Measurements from ENCODE around the gene SLC34A1. TPM values are rescaled to one million over a fixed set of nuclear protein-coding genes. Genes with fewer than 3 reads are reported as not detected.
"Not testable (repeated sequence)": the region's sequence is repeated elsewhere in the genome, so short reads cannot be mapped to it uniquely, and the experiment has no call there.

The SLC34A1 gene
- total and polyA plus RNA-seq, 5 donors from 2014 or later: 0.20 TPM; not detected in 4

DNA sequence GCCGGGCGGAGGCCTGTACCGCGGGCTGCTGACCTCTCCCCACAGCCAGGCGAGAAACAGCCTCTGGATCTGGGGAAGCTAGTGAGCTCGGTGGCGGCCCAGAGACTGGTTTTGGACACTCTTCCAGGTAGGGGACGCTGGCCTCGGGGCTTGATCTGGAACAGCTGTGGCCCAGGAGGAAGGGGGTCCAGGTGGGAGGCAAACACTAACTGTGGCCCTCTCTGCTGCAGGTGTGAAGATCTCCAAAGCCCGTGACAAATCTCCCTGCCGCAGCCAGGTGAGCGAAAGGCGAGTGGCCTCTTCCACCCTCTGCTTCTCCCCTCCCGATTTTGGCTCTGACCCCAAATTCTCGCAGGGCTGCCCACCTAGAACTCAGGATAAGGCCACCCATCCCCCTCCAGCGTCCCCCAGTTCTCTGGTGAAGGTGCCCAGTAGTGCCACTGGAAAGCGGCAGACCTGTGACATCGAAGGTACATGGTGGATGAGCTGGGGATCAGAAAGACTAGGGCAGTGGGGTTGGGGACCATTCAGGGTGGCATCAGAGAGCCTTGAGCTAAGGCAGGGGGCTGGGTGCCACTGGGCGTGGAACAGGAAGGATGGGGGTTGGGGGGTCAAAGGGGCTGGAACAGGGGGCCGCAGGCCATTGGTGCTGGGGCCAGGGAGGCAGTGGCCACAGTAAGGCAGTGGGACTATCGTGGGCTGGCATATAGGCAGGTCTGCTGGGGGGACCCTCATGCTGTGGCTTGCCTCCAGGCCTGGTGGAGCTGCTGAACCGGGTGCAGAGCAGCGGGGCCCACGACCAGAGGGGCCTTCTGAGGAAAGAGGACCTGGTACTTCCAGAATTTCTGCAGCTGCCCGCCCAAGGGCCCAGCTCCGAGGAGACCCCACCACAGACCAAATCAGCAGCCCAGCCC lies 12.9 kb upstream of the SLC34A1 start:
- Histone ChIP-seq H3K4me1 (ENCODE audit: control insufficient read depth, insufficient read depth, low read length, poor library complexity, severe bottlenecking) (peaks cover 59% of the 10 kb centered on the region), H3K27me3 (ENCODE audit: control insufficient read depth, insufficient read depth, low read length) (no peaks in the 10 kb centered on the region), H3K27ac (ENCODE audit: insufficient read depth, low read length, poor library complexity, severe bottlenecking) (peak overlapping the region; percentile 69), H3K4me3 (ENCODE audit: low read depth, low read length) (peak overlapping the region; percentile 32), H3K9me3 (ENCODE audit: control insufficient read depth in 2 of 2, low read length in 2 of 2) (no peaks in the 10 kb centered on the region), H3K36me3 (ENCODE audit: control insufficient read depth, insufficient read depth, low read length) (peaks cover 41% of the 10 kb centered on the region)
- H3K4me1 Mint-ChIP-seq: peaks cover 10 to 83% (median 33%) of the 10 kb centered on the region in 4 donors
- no peaks in the 10 kb centered on the region for H3K9me3 Mint-ChIP-seq
- peaks cover 14% of the 10 kb centered on the region for H3K36me3 Mint-ChIP-seq
- peak overlapping the region in 2 of 3 donors; percentile 63 to 85 for H3K27ac Mint-ChIP-seq
- no peaks in the 10 kb centered on the region for H3K27me3 Mint-ChIP-seq
- peak overlapping the region; percentile 1 to 78 (median 66) for H3K4me3 Mint-ChIP-seq
- DNase-seq (no peak), ATAC-seq (ENCODE audit: low read depth in 2 of 2) (no peak)

DNA sequence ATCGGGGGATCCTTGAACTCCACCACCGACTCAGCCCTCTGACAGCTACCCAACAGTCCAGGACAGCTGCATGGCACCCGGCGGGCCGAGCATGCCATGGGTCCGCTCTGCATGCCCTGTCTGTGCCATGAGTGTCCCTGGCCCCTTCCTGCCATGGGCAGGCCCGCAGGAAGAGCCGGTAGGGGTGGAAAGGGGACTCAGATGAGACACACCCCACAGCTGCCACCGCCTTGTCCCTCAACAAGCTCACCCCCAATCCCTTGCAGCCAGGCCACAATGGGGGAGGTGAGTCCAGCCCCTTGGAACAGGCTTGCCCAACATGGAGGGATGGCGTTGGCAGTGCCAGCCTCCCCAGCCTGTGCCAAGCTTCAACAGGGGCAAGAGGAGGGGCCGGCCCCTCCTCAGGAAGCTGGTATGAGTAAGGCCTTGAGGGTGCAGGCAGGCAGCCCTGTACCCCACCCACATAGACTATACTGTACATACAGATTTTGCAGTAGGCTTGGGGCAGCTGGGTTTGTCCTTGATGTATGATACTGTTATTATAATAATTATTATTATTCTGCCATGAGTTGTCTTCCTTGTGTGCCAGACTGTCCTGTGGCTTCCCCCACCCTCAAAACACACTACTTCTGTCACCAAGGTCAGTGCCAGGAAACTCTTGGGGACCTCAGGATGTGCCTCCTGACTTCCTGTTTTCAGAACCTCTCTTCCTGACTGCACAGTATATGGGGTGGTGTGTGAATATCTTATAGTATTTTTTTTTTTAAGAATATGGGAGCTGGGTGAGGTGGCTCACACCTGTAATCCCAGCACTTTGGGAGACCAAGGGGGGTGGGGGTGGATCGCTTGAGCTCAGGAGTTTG lies 12.0 kb upstream of the SLC34A1 start:
- Histone ChIP-seq H3K9me3 (ENCODE audit: control insufficient read depth in 2 of 2, low read length in 2 of 2) (no peaks in the 10 kb centered on the region), H3K4me1 (ENCODE audit: control insufficient read depth, insufficient read depth, low read length, poor library complexity, severe bottlenecking) (peaks cover 59% of the 10 kb centered on the region), H3K27me3 (ENCODE audit: control insufficient read depth, insufficient read depth, low read length) (no peaks in the 10 kb centered on the region), H3K27ac (ENCODE audit: insufficient read depth, low read length, poor library complexity, severe bottlenecking) (peak overlapping the region; percentile 69), H3K4me3 (ENCODE audit: low read depth, low read length) (peak overlapping the region; percentile 51), H3K36me3 (ENCODE audit: control insufficient read depth, insufficient read depth, low read length) (peaks cover 34% of the 10 kb centered on the region)
- peak overlapping the region; percentile 58 to 78 (median 66) for H3K4me3 Mint-ChIP-seq
- no peaks in the 10 kb centered on the region for H3K27me3 Mint-ChIP-seq
- peak in 1 of 3 donors; percentile 84 for DNase-seq
- H3K27ac Mint-ChIP-seq: peak overlapping the region; percentile 85 to 93 (median 85)
- peak; percentile 71 to 82 for ATAC-seq (ENCODE audit: low read depth in 2 of 2)
- peaks cover 10 to 78% (median 33%) of the 10 kb centered on the region in 4 donors for H3K4me1 Mint-ChIP-seq
- H3K9me3 Mint-ChIP-seq: no peaks in the 10 kb centered on the region
- H3K36me3 Mint-ChIP-seq: peaks cover 14% of the 10 kb centered on the region

DNA sequence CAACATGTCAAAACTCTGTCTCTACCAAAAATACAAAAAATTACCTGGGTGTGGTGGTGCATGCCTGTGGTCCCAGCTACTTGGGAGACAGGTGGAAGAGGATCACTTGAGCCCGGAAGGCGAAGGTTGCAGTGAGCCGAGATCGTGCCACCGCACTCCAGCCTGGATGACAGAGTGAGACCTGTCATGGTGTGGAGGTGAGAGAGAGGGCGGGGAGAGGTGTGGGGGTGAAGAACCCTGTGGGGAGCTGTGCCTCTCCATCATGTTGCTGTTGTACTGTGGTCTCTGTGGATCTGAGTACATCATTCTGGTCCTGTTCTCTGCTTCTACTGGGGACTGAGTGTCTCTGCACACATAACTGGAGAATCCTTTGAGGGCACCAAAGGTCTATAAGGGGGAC lies 11.3 kb upstream of the SLC34A1 start:
- H3K36me3 Mint-ChIP-seq: peaks cover 14% of the 10 kb centered on the region

DNA sequence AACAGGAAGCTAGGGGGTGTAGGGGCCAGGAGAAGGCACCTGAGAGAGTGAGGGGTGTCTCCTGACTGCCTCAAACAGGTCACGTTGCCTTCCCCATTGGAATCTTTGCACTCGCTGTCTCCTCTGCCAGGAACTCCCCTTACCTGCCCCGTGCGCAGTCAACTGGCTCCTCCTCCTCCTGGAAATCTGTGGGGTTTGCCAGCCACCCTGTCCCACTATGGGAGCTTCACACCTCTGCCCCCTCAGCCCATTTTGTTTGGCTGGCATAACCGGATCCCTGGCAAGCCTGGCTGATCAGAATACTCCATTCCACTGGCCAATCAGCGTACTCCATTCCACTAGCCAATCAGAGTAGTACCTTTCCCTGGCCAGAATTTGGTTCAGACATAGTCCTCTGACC lies 10.4 kb upstream of the SLC34A1 start:
- peaks cover 19% of the 10 kb centered on the region for H3K36me3 ChIP-seq (ENCODE audit: control insufficient read depth, insufficient read depth, low read length)
- Mint-ChIP-seq H3K27me3 (no peaks in the 10 kb centered on the region), H3K9me3 (no peaks in the 10 kb centered on the region), H3K36me3 (peaks cover 7% of the 10 kb centered on the region), H3K27ac (peak overlapping the region; percentile 85 to 93 (median 86)), H3K4me1 (peaks cover 10 to 68% (median 26%) of the 10 kb centered on the region in 4 donors), H3K4me3 (peak overlapping the region in 3 of 4 donors; percentile 19 to 63 (median 43))
- DNase-seq (no peak), ATAC-seq (ENCODE audit: low read depth in 2 of 2) (no peak)
- H3K27me3 ChIP-seq (ENCODE audit: control insufficient read depth, insufficient read depth, low read length): no peaks in the 10 kb centered on the region
- H3K4me3 ChIP-seq (ENCODE audit: low read depth, low read length): no peak overlapping the region
- peaks cover 58% of the 10 kb centered on the region for H3K4me1 ChIP-seq (ENCODE audit: control insufficient read depth, insufficient read depth, low read length, poor library complexity, severe bottlenecking)
- H3K27ac ChIP-seq (ENCODE audit: insufficient read depth, low read length, poor library complexity, severe bottlenecking): peak overlapping the region; percentile 69
- H3K9me3 ChIP-seq (ENCODE audit: control insufficient read depth in 2 of 2, low read length in 2 of 2): no peaks in the 10 kb centered on the region

More for the DNA sequence above, 11.3 kb upstream of the SLC34A1 start:
- ATAC-seq (ENCODE audit: low read depth in 2 of 2) (peak in 1 of 2 donors; percentile 6), DNase-seq (no peak)
- H3K4me3 ChIP-seq (ENCODE audit: low read depth, low read length): peak overlapping the region; percentile 51
- H3K36me3 ChIP-seq (ENCODE audit: control insufficient read depth, insufficient read depth, low read length): peaks cover 28% of the 10 kb centered on the region
- H3K27me3 ChIP-seq (ENCODE audit: control insufficient read depth, insufficient read depth, low read length): no peaks in the 10 kb centered on the region
- H3K4me3 Mint-ChIP-seq: peak overlapping the region; percentile 63 to 83 (median 74)
- no peaks in the 10 kb centered on the region for H3K27me3 Mint-ChIP-seq
- peak overlapping the region; percentile 70 to 93 (median 85) for H3K27ac Mint-ChIP-seq
- H3K9me3 ChIP-seq (ENCODE audit: control insufficient read depth in 2 of 2, low read length in 2 of 2): no peaks in the 10 kb centered on the region
- H3K4me1 ChIP-seq (ENCODE audit: control insufficient read depth, insufficient read depth, low read length, poor library complexity, severe bottlenecking): peaks cover 59% of the 10 kb centered on the region
- H3K9me3 Mint-ChIP-seq: no peaks in the 10 kb centered on the region
- H3K4me1 Mint-ChIP-seq: peaks cover 10 to 76% (median 33%) of the 10 kb centered on the region in 4 donors
- peak overlapping the region; percentile 69 for H3K27ac ChIP-seq (ENCODE audit: insufficient read depth, low read length, poor library complexity, severe bottlenecking)

DNA sequence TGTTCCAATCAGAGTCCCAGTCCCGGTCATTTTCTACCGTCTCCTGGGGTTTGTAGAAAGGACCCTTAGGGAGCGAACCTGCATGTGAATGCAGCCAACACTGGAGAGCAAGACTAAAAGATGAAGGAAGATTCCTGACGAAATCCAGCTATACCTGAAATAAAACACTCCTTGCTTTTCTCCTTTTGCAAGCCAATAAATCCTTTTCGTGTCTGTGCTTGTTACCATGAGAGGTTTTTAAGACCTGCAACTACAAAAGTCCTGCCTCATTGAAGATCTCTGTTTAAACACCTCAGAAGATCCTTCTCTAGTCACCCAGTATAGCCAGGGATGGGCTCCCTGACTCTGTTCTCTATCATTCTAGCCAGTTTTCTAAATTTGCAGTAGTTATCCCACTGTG lies 10.0 kb upstream of the SLC34A1 start:
- DNase-seq (no peak), ATAC-seq (ENCODE audit: low read depth in 2 of 2) (no peak)
- Mint-ChIP-seq H3K4me3 (peak overlapping the region; percentile 19 to 68 (median 49)), H3K27me3 (no peaks in the 10 kb centered on the region), H3K27ac (peak overlapping the region; percentile 85 to 93 (median 86)), H3K9me3 (no peaks in the 10 kb centered on the region), H3K36me3 (peaks cover 3% of the 10 kb centered on the region), H3K4me1 (peaks cover 7 to 66% (median 23%) of the 10 kb centered on the region in 4 donors)
- Histone ChIP-seq H3K36me3 (ENCODE audit: control insufficient read depth, insufficient read depth, low read length) (peaks cover 16% of the 10 kb centered on the region), H3K9me3 (ENCODE audit: control insufficient read depth in 2 of 2, low read length in 2 of 2) (no peaks in the 10 kb centered on the region), H3K27ac (ENCODE audit: insufficient read depth, low read length, poor library complexity, severe bottlenecking) (peak overlapping the region; percentile 69), H3K4me1 (ENCODE audit: control insufficient read depth, insufficient read depth, low read length, poor library complexity, severe bottlenecking) (peaks cover 54% of the 10 kb centered on the region), H3K27me3 (ENCODE audit: control insufficient read depth, insufficient read depth, low read length) (no peaks in the 10 kb centered on the region), H3K4me3 (ENCODE audit: low read depth, low read length) (no peak overlapping the region)

DNA sequence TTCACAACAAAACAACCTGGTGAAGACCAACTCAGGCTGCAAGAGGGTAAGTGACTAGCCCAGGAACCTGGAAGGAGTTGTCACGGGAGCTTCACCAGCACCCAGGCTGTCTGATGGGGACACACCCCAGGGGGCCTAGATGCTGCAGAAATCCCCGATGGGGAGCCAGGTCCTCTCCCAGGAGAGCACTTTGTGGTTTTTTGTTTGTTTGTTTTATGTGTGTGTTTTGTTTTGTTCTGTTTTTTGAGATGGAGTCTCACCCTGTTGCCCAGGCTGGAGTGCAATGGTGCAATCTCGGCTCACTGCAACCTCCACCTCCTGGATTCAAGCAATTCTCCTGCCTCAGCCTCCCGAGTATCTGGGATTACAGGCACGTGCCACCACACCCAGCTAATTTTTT lies 8.7 kb upstream of the SLC34A1 start:
- H3K4me3 Mint-ChIP-seq; ATAC-seq (ENCODE audit: low read depth in 2 of 2); H3K9me3 Mint-ChIP-seq; H3K27me3 ChIP-seq (ENCODE audit: control insufficient read depth, insufficient read depth, low read length); H3K36me3 Mint-ChIP-seq; H3K4me3 ChIP-seq (ENCODE audit: low read depth, low read length); DNase-seq; H3K36me3 ChIP-seq (ENCODE audit: control insufficient read depth, insufficient read depth, low read length); H3K27me3 Mint-ChIP-seq; H3K27ac ChIP-seq (ENCODE audit: insufficient read depth, low read length, poor library complexity, severe bottlenecking); H3K9me3 ChIP-seq (ENCODE audit: control insufficient read depth in 2 of 2, low read length in 2 of 2): not testable (repeated sequence)
- peak overlapping the region; percentile 75 to 92 (median 85) for H3K27ac Mint-ChIP-seq
- H3K4me1 Mint-ChIP-seq: peaks cover 5 to 61% (median 18%) of the 10 kb centered on the region in 4 donors
- H3K4me1 ChIP-seq (ENCODE audit: control insufficient read depth, insufficient read depth, low read length, poor library complexity, severe bottlenecking): peaks cover 41% of the 10 kb centered on the region

DNA sequence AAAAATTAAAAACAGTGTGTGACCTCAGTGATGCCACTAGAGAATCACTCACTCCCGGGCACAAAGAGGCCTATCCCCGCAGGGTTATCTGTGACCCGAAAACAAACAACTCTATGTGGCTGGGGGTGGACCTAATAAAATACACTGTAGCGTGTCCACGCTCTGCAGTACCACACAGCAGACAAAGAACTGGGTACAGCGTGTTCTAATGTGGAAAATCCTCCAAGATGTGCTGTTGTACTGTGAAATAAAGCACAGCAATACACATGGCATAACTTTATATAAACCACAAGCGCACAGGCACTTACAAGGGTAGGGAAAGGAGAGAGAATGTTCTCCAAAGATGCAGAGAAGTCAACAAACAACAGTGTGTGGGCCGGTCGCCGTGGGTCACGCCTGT lies 8.1 kb upstream of the SLC34A1 start:
- Histone ChIP-seq H3K27me3 (ENCODE audit: control insufficient read depth, insufficient read depth, low read length) (no peaks in the 10 kb centered on the region), H3K27ac (ENCODE audit: insufficient read depth, low read length, poor library complexity, severe bottlenecking) (no peak overlapping the region), H3K9me3 (ENCODE audit: control insufficient read depth in 2 of 2, low read length in 2 of 2) (no peaks in the 10 kb centered on the region), H3K4me1 (ENCODE audit: control insufficient read depth, insufficient read depth, low read length, poor library complexity, severe bottlenecking) (peaks cover 37% of the 10 kb centered on the region), H3K4me3 (ENCODE audit: low read depth, low read length) (no peak overlapping the region), H3K36me3 (ENCODE audit: control insufficient read depth, insufficient read depth, low read length) (peaks cover 9% of the 10 kb centered on the region)
- peaks cover 5 to 59% (median 18%) of the 10 kb centered on the region in 4 donors for H3K4me1 Mint-ChIP-seq
- no peaks in the 10 kb centered on the region for H3K9me3 Mint-ChIP-seq
- peak overlapping the region in 2 of 3 donors; percentile 75 to 85 for H3K27ac Mint-ChIP-seq
- ATAC-seq (ENCODE audit: low read depth in 2 of 2) (no peak), DNase-seq (no peak)
- H3K4me3 Mint-ChIP-seq: no peak overlapping the region
- H3K36me3 Mint-ChIP-seq: no peaks in the 10 kb centered on the region
- H3K27me3 Mint-ChIP-seq: no peaks in the 10 kb centered on the region
